Measurements from ENCODE around the gene VANGL2.

DNA sequence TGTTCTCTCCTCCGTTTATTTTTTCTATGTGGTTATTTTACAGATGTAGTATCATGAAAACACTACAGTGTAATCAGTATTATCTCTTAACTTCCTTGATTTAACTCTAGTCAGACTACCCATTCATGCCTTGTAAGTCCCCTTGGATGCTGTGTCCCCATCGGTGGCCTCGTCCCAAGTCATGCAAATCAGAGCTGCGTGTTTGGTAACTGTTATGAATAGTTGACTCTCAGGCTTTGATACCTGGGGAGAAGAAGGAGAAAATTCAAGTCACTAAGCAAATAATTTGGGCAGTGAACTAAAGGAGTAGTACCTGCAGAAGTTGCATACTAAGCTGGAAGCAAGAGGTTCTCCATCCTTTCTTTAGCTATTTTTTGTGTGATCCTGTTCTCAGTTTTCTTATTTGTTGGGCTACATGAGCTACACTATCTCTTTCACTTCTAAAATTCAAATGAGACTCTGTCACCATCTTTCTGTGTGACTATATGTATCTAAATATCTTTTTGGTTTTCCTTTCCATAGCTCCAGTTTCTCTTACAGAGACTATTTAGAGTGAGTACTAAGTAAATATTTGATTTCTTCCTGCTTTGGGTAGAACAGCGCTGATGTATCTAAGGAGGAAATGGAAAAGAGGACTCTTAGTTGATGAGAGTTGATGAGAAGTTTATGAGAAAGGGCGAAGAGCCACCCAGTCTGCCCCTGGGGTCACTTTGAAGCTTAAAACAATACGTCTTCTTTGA is 50.9 kb downstream of the VANGL2 start:
- TF ChIP-seq, protein P1, sequence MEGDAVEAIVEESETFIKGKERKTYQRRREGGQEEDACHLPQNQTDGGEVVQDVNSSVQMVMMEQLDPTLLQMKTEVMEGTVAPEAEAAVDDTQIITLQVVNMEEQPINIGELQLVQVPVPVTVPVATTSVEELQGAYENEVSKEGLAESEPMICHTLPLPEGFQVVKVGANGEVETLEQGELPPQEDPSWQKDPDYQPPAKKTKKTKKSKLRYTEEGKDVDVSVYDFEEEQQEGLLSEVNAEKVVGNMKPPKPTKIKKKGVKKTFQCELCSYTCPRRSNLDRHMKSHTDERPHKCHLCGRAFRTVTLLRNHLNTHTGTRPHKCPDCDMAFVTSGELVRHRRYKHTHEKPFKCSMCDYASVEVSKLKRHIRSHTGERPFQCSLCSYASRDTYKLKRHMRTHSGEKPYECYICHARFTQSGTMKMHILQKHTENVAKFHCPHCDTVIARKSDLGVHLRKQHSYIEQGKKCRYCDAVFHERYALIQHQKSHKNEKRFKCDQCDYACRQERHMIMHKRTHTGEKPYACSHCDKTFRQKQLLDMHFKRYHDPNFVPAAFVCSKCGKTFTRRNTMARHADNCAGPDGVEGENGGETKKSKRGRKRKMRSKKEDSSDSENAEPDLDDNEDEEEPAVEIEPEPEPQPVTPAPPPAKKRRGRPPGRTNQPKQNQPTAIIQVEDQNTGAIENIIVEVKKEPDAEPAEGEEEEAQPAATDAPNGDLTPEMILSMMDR (IDR thresholded peaks at IDR 0.05), result no peak
- no peak for TF ChIP-seq POLR2A (IDR thresholded peaks at IDR 0.05)
